ENCODE data around the gene MRTFB.
"Not testable (repeated sequence)": the region's sequence is repeated elsewhere in the genome, so short reads cannot be mapped to it uniquely, and the experiment has no call there.

Gene MRTFB

DNA sequence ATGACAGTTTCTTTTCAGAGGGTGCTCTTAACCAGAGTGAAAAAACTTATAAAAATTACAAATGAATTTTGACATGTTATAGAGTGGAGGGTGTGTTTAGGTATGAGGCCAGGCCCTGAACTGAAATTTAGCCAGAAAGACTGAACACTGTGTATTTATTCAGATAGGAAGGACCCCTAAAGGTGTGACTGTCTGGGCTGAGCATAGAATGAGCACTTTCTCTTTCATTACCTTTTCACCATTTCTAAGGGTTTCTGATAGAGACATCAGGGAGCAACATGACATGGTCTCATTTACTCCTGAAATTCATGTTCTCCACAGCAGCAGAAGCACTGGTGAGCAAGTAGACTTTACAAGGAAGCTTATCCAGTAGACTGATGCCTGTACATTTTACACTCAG lies 32.9 kb downstream of the MRTFB start:
- in situ Hi-C loops (cut with MboI; ENCODE audit: low sequenced_read_pairs) = no loop called here

DNA sequence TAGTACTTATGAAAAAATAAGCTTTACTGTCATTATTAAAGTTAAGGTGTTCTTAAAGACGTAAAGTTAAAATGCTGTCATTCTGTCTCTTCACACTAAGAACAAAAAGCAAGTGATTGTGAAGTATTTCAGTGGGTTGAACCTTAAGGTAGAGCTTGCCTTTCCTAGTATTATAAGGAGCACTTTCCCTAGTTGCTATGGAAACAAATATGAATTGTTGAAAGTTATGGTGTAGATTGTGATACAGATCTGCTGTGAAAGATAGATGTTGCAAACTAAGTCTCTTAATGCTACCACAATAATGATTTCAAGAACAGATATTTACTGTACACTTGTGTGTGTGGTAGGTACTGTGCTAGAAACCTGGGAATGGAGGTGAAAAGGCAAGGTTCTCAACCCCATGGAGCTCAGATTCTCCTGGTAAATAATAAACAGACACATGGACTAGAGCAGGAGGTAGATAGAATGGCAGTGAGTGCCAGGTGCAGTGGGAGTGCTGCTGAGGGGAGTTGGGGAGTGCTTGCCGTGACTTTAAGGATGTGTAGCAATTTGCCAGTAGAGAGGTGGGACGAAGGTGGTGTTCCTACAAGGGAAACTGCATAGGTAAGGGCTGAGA lies 34.7 kb downstream of the MRTFB start:
- in situ Hi-C loops (cut with MboI; ENCODE audit: low sequenced_read_pairs) = no loop called here

DNA sequence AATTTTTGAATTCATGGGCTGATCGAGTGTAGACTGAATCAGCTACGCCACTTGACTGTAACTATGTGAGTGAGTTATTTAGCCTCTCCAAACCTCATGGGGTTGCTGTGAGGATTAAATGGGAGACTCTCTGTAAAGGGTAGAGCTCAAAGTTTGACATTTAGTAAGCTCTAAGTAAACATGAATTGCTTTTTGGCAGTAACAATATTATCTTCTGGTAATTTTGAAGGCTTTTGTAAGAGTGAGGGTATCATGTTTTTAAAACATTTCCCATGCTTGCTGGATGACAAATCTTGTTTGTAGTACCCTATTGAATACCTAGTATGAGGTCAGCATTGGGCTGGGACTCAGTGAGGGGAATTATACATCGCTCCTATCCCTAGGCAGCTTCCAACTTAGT lies 35.3 kb downstream of the MRTFB start:
- in situ Hi-C loops (cut with MboI; ENCODE audit: low sequenced_read_pairs) = no loop called here

DNA sequence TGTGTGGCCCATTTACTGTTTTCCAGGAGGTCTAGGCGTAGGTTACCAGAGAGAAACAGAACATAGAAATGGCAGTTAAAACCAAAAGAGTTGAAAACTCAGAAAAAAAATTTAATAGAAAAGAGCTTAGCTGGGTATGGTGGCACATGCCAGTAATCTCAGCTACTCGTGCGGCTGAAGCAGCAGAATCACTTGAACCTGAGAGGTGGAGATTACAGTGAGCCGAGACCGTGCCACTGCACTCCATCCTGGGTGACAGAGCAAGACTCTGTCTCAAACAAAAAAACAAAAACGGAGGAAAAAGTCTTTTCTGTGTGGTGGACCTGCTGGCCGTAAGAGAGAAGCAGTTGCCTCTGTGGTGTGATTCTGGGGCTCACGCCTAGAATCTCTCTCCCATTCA lies 35.8 kb downstream of the MRTFB start:
- in situ Hi-C loops (cut with MboI; ENCODE audit: low sequenced_read_pairs) = no loop called here

DNA sequence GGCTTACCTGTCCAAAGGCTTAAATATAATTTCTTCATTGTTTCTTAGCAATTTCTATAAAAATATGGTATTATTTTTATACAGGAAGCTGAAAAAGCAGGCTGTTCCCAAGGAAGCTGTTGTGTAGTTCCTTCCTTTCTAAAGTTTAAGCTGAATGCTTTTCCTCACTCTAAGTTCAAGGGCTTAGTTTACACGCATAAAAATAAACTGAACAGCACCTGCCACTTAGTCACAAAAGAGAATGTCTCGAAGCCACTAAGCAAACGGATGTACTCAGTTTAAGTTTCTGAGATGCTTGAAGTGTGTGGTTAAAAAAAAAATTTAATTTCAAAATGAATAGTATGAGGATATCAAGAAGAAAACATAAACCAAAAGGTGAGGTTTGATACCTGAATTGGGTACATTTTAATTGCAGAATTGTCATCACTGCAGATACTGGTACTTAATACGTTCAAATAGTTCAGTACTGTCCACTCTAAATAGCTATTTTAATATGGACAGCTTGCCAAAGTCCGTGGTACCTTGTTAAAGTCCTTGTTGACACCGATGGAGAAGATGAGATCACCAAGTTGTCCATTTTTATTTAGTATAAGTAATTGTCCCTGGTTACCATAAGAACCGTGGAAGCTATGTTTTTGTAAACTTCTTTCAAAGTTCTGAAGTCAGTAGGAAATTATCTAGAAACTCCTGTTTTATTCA lies 38.1 kb downstream of the MRTFB start:
- in situ Hi-C loops (cut with MboI; ENCODE audit: low sequenced_read_pairs) = no loop called here

DNA sequence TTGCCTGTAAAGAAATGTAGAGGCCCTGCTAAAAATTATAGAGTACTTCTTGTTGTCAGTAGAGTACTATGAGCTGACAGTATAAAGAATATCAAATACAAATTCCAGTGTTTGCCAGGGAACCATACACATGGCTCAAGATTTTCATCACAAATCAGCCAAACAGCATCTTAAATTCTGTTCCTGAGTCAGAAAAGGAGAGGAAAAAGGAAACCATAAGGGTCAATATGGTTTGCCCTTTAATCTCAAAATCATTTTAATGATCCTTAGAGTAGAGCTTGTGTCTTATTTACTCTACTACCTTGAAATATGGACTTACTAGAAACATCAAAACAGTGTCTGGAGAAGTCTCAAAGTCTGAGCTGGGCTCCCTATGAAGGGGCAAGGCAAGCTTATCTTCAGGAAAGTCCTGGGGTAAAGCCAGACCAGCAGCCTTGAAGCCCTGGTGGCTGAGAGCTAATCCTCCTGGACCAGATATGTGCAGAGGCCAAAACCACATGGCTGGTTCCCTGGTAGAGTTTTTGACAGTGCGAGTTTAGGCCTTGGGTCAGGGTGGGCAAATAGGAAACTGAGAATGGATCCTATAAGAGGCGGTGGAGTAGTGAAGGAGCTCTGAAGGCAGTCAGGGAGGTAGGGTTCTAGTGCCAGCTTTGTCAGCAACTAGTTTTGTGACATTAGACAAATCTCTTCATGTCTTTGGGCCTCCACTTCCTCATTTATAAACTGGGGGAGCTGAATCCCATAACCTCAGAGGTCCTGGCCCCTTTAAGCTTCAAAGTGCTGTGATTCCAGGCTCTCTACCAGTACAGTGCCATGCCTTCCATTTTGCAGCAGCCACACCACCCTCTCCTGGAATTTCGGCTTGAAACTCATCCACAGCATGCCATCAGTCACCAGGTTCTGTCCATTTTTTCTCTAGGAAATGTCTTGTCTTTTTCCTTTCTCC lies 38.9 kb downstream of the MRTFB start:
- in situ Hi-C loops (cut with MboI; ENCODE audit: low sequenced_read_pairs) = no loop called here

DNA sequence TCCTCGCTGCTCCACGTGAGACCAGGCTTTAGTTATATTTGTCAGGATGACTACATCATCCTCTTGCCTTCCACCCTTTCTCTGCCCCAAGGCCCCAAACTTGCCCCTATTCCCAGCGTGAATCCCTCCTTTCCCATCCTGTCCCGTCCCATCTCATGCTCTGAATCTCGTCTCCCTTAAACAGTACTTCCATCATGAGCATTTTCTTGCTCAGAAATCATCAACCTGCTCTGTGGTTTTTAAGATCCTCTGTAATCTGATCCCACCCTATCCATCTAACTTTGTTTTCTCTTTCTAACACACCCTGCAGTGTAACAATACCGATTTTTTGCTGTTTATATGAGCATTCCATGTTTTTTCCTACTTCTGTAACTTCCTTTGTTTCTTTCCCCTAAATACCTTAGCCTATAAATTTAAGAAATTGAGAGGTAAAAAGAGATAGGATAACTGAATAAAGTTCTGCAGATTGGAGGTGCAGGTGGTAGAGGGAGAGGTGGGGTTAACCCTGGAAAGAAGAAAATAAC lies 39.7 kb downstream of the MRTFB start:
- in situ Hi-C loops (cut with MboI; ENCODE audit: low sequenced_read_pairs) = no loop called here

DNA sequence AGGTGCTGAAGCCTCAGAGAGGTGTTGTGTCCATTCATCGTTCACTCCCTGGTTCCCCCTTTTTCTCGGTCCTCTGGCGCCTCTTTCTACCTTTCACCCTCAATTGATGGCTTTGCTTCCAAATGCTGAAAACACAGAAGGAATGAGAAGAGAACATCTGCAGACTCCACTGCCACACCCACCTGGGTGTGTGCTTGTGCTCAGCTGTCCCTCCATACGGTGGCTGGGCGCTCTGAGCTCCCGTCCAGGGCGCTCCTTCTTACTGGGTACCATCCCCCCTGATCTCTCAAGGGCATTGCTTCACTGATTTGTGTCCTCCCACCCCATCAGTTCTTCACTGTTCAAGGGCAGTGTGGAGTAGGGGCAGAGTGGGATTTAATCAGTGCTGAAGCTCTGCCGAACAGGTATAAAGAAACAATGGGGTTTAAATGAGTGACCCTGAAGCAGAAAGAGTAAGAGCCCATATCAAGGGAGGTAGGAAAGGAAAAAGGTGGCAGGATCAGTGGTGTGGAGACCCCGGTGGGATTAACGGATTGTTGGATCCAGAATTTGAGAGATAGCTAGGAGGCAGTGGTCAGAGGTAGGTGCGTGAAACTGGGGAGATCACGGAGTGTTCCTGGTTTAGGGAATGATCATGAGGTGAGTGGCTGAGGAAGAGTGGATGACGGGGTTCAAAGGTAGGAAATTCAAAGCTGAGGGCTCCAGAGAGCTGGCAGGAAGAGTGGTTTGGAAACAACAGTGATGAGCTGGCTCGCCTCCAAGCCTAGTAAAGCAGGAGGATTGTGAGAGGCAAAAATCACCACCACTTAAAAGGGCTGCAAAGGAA lies 40.8 kb downstream of the MRTFB start:
- in situ Hi-C loops (cut with MboI; ENCODE audit: low sequenced_read_pairs) = no loop called here

DNA sequence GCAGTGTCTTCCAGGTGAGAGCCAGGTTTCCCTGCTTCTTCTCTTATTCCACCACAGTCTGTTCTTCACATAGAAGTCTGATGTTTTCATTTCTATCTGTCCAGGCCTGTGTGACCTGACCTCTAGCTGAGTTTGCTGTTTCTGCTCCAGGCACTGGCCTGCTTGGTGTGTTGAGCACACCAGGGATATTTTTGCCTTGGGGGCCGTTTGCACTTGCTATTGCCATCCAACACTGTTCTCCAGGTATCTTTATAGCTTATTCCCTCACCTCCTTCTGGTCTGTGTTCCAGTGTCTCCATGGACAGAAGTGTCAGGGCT lies 41.4 kb downstream of the MRTFB start:
- in situ Hi-C loops (cut with MboI; ENCODE audit: low sequenced_read_pairs) = no loop called here

DNA sequence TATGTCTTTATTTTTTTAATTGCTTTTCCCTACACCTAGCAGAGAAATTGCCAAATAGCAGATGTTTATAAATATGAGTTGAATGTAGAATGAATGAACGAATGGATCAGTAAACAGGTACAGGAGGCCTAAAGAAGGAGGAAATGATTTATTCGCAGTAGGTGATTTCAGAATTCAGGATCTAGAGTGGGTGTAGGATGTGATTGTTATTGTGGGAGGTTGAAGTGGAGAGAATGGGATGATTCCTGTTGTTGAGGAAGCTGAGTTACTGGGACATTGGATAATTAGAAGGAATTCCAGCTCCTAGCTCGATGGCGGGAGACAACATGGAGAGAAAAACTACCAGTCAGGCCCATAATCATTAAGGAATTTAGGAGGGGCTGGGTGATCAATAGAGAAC lies 42.2 kb downstream of the MRTFB start:
- in situ Hi-C loops (cut with MboI; ENCODE audit: low sequenced_read_pairs) = no loop called here

DNA sequence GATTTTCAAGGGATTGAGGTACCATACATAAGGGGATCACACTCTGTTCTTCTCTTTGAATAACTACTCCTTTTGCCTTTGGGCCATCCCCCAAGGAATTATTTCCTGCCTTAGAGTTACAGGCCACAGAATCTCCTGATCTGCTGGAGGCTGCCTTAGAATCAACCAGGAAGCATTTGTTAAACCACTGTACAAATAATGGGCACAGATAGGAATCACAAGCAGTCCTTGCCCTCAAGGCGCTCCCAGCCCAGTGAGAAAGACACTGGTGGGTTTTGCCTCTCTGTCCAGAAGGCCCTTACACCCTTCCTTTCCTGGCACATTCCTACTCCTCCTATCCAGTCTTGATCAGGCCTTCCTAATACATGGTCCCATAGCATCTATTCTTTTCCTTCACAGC lies 45.9 kb downstream of the MRTFB start:
- in situ Hi-C loops (cut with MboI; ENCODE audit: low sequenced_read_pairs) = no loop called here

DNA sequence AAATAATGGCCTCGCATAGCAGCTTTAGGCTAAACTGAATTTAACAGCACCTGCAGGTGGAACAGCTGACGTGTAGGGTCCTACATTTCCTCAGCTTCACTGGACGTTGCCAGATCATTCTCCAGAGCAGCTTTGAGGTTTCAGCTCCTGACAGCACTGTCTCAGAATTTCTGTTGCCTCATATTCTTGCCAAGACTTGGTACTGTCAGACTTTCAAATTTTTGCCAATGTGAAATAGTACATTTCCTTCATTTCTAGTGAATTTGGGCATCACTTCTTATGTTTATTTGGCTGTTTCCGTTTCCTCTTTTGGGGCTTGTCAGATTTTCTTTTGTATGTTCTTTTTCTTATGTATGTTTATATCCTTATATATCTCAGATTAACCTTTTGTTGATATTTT lies 48.7 kb downstream of the MRTFB start:
- in situ Hi-C loops (cut with MboI; ENCODE audit: low sequenced_read_pairs) = no loop called here

DNA sequence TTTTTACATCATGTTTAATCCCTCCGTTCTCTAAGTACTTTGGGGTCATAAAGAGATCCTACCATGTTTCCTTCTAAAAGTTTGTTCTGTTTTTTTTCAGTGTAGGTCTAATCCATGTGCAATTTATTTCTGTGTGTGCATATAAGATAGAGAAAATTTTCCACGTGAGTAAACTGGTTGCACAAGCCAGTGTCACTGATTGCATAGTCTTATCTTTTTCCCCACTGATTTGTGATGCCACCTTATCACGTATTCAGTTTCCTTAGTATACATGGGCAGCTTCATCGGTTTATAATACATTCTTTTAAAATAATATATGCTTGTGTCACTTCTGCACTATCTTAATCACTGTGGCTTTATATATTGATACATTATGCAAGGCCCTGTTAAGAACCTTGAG lies 49.2 kb downstream of the MRTFB start:
- in situ Hi-C loops (cut with MboI; ENCODE audit: low sequenced_read_pairs) = no loop called here

DNA sequence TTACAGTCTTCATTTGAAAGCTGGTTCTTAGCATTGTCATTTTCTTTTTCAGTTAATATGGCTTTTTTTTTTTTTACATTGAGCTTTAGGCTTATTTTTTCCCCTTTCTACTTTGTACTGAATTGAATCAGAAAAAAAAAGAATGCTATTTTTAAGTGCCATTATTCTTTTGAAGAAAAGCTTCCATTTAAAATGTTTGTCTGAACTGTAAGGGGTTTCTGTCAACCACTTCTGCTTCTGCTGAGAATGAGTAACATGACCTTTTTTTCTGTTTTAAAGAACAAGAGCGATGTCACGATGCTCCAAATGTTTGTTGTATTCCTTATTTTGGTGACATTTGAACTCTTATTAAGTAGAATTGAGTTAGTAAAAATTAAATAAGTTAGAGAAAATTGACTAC lies 50.0 kb downstream of the MRTFB start:
- in situ Hi-C loops (cut with MboI; ENCODE audit: low sequenced_read_pairs) = no loop called here

DNA sequence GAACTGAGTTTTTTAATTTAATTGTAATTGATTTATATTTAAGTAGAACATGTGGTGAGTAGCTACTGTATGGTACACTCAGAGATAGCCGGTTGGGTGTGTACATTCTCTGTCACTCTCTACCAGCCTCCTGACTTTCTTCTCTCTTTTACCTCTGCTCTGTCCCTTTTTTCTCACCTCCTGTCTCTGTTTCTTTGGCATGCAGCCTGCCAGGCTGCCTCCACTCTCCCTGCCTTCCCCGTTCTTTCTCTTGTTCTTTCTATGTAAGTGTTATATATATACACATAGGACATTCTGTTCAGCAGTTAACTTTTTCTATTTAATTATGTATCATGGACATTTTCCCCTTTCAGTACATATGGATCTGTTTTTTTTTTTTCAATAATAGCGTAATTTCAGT lies 50.8 kb downstream of the MRTFB start:
- in situ Hi-C loops (cut with MboI; ENCODE audit: low sequenced_read_pairs) = no loop called here

DNA sequence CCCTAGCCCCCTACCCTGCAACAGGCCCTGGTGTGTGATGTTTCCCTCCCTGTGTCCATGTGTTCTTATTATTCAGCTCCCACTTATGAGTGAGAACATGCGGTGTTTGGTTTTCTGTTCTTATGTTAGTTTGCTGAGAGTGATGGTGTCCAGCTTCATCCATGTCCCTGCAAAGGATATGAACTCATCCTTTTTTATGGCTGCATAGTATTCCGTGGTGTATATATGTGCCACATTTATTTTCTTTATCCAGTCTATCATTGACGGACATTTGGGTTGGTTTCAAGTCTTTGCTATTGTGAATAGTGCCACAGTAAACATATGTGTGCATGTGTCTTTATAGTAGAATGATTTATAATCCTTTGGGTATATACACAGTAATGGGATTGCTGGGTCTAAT lies 51.3 kb downstream of the MRTFB start:
- in situ Hi-C loops (cut with MboI; ENCODE audit: low sequenced_read_pairs) = not testable (repeated sequence)

DNA sequence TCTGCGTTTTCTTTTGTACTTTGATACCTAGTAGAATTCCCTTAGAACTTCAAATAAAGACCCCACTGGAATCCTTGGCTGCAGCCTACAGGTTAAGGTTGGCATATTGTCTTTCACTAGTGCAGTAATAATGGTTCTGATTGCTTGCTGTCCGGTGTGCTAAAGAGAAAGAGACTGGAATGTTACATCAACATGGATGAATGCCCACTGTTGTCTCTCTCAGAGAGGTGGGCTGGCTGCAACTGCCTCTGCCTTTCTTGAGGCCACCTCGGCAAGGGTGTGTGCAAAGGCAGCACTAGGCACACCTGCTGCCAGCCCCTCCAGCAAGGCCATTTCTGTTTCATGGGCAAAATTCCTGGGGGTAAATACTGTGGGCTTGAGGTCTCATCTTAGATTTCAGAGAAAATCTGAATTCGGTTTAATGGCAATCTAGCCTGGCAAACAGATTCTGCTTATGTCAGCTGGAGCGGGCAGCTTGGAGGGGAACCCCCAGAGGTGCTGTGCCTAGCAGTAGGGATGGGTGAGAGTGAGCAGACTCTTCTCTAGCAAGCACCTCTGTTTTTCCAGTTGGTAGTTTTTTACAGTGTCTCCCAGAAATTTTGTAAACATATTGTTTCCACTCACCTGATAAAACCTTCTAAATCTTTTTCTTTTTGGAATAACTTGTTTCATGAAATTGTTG lies 54.0 kb downstream of the MRTFB start:
- in situ Hi-C loops (cut with MboI; ENCODE audit: low sequenced_read_pairs) = no loop called here

DNA sequence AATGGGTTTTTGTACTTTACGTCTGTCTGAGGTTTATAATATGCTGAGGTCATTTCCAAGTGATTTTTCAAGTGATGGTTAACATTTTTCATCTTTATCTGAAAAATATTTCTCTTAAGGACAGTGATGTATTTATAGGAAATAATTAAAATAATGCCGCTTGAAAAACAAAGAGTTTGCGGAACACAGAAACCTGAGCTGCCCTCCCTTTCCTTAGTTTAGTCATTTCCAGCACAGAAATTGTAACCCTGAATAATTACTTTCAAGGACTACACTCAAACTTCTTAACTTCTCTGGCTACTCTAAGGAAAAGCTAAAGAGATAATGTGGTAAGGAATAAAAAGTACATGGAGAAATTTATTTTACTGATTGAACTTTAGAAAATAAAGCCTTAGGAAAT lies 54.6 kb downstream of the MRTFB start:
- in situ Hi-C loops (cut with MboI; ENCODE audit: low sequenced_read_pairs) = no loop called here

DNA sequence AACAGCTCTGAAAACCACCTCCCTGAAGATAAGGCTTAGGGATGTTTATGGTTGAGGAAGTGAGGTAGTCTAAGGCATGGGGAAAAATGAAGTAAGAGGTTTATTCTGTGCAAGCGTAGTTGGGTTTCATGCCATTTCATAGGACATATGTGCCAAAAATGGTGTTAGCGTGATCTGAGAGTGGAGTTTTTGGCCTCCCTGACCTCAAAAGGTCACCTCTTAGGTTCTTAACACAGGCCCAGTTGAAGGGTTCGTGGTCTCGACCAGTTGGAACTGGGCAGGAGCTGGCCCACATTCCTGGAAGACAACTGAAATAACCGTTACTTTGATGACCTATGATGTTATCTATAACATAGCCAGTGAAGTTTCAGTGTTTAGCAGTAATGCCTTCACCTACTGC lies 57.0 kb downstream of the MRTFB start:
- in situ Hi-C loops (cut with MboI; ENCODE audit: low sequenced_read_pairs) = no loop called here

DNA sequence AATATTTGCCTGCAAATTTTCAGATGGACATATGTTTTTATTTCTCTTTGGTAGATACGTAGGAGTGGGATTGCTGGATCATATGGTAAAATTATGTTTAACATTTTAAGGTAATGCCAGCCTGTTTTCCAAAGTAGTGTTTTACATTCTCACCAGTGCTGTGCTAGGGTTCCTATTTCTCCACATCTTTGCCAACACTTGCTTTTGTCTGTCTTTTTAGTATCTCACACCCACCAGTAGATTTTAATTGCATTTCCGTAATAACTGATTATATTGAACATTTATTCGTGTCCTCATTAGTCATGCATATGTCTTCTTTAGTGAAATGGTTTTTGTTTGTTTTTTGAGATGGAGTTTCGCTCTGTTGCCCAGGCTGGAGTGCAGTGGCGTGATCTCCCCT lies 58.4 kb downstream of the MRTFB start:
- in situ Hi-C loops (cut with MboI; ENCODE audit: low sequenced_read_pairs) = no loop called here

Measured in hTERT RPE-1 (cell line).